ENCODE results near the gene CHCHD3.

GRCh38 chr7:132859199-132859598 is 222.7 kb downstream of the CHCHD3 start:
- TF ChIP-seq CTCF (conservative IDR thresholded peaks at IDR 0.05; ENCODE audit: low read length) (no peak), EZH2phosphoT487 (IDR thresholded peaks at IDR 0.05; ENCODE audit: borderline replicate concordance) (no peak)
